ENCODE results near the gene ZFHX3. TPM values are rescaled to one million over a fixed set of nuclear protein-coding genes. Genes with fewer than 3 reads are reported as not detected.

Gene ZFHX3
- total RNA-seq, 4 donors from 2014 or later: 9.1 to 34.0 (median 12.0) TPM

DNA sequence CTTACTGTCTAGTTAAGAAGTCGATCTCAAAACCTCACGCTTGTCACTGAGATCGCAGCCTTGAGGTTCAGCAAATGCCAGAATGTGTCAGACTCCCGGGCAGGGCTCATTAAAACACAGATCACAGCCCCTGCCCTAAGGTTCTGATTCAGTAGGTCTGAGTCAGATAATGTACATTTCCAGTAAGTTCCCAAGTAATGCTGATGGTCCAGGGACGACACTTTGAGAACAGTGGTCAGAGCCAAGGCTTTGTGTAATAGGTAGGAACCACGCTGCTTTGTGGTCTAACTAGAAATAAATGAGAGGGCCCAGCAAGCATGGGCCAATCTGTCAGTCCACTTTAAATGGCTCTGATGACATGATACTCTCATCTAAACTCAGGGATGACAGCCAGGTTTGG lies 228.6 kb downstream of the ZFHX3 start:
- TF ChIP-seq POLR2A (IDR thresholded peaks at IDR 0.05): no peak
- TF ChIP-seq, protein P1, sequence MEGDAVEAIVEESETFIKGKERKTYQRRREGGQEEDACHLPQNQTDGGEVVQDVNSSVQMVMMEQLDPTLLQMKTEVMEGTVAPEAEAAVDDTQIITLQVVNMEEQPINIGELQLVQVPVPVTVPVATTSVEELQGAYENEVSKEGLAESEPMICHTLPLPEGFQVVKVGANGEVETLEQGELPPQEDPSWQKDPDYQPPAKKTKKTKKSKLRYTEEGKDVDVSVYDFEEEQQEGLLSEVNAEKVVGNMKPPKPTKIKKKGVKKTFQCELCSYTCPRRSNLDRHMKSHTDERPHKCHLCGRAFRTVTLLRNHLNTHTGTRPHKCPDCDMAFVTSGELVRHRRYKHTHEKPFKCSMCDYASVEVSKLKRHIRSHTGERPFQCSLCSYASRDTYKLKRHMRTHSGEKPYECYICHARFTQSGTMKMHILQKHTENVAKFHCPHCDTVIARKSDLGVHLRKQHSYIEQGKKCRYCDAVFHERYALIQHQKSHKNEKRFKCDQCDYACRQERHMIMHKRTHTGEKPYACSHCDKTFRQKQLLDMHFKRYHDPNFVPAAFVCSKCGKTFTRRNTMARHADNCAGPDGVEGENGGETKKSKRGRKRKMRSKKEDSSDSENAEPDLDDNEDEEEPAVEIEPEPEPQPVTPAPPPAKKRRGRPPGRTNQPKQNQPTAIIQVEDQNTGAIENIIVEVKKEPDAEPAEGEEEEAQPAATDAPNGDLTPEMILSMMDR (IDR thresholded peaks at IDR 0.05): no peak
- no peak for DNase-seq
- Histone ChIP-seq H3K4me3 (no peak overlapping the region), H3K36me3 (no peaks in the 10 kb centered on the region), H3K27ac (no peak overlapping the region), H3K27me3 (no peaks in the 10 kb centered on the region), H3K4me1 (no peaks in the 10 kb centered on the region), H3K9me3 (no peaks in the 10 kb centered on the region)
- intact Hi-C loops (cut with DNase I; ENCODE audit: low total_unique reads): no loop called here

GRCh38 chr16:72818236-72818845 lies 229.6 kb downstream of the ZFHX3 start:
- no peak for DNase-seq

GRCh38 chr16:72815348-72816318 lies 232.3 kb downstream of the ZFHX3 start:
- intact Hi-C loops (cut with DNase I; ENCODE audit: low total_unique reads): no loop called here
- no peaks in the 10 kb centered on the region for H3K4me1 ChIP-seq
- TF ChIP-seq, protein P1 (IDR thresholded peaks at IDR 0.05): no peak
- TF ChIP-seq POLR2A (IDR thresholded peaks at IDR 0.05): no peak
- DNase-seq: no peak
- no peak overlapping the region for H3K27ac ChIP-seq
- H3K4me3 ChIP-seq: no peak overlapping the region
- no peaks in the 10 kb centered on the region for H3K9me3 ChIP-seq
- H3K27me3 ChIP-seq: no peaks in the 10 kb centered on the region
- H3K36me3 ChIP-seq: no peaks in the 10 kb centered on the region

More at GRCh38 chr16:72818236-72818845, 229.6 kb downstream of the ZFHX3 start:
- no peaks in the 10 kb centered on the region for H3K9me3 ChIP-seq
- H3K4me3 ChIP-seq: no peak overlapping the region
- intact Hi-C loops (cut with DNase I; ENCODE audit: low total_unique reads): no loop called here
- H3K27ac ChIP-seq: no peak overlapping the region
- no peaks in the 10 kb centered on the region for H3K4me1 ChIP-seq
- no peaks in the 10 kb centered on the region for H3K27me3 ChIP-seq
- no peak for TF ChIP-seq POLR2A (IDR thresholded peaks at IDR 0.05)
- TF ChIP-seq, protein P1 (IDR thresholded peaks at IDR 0.05): no peak
- no peaks in the 10 kb centered on the region for H3K36me3 ChIP-seq

DNA sequence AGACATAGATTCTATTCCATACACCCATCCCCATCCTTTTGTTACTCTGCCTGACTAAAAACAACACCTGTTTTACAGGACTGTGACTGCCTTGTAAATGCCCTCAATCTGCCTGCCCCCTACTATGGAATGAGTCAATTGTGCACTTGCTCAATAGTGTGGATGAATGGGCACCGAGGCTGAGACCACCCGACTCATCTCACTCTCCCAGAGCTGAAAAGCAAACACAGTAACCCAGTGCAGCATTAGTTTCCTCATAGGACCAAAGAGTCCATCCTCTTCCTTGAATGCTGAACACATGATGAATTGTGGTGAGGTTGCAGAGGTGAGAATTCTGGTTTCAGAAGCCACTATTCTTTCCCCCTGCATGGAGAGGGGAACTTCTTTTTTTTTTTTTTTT lies 233.7 kb downstream of the ZFHX3 start:
- intact Hi-C loops (cut with DNase I; ENCODE audit: low total_unique reads): no loop called here
- DNase-seq: no peak
- no peak overlapping the region for H3K27ac ChIP-seq
- no peaks in the 10 kb centered on the region for H3K4me1 ChIP-seq
- H3K36me3 ChIP-seq: no peaks in the 10 kb centered on the region
- TF ChIP-seq, protein P1 (IDR thresholded peaks at IDR 0.05): no peak
- no peak for TF ChIP-seq POLR2A (IDR thresholded peaks at IDR 0.05)
- no peaks in the 10 kb centered on the region for H3K9me3 ChIP-seq
- H3K27me3 ChIP-seq: no peaks in the 10 kb centered on the region
- H3K4me3 ChIP-seq: no peak overlapping the region

DNA sequence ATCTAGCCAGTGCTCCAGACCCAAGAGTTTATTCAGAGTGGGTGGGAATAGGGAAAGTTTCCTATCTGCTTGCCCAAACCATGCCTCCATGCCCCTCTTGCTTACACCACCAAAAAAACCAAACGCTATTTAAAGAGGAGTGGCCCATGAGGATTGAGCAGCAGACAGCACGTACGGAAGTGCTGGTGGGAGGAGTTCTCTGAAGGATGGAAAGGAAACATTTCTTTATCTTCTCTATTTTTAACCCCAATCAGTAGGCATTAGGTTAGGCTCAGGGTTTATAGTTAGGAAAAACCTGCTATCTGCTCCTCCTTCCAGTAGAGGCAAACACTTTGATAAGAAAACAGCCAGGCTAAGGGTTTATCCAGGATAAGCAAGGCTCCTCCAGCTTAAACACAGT lies 235.3 kb downstream of the ZFHX3 start:
- intact Hi-C loops (cut with DNase I; ENCODE audit: low total_unique reads): no loop called here
- H3K27me3 ChIP-seq: no peaks in the 10 kb centered on the region

More for the DNA sequence above, 235.3 kb downstream of the ZFHX3 start:
- no peaks in the 10 kb centered on the region for H3K9me3 ChIP-seq
- no peak overlapping the region for H3K4me3 ChIP-seq
- no peak for TF ChIP-seq POLR2A (IDR thresholded peaks at IDR 0.05)
- TF ChIP-seq, protein P1 (IDR thresholded peaks at IDR 0.05): no peak
- H3K27ac ChIP-seq: no peak overlapping the region
- H3K36me3 ChIP-seq: no peaks in the 10 kb centered on the region
- DNase-seq: no peak
- H3K4me1 ChIP-seq: no peaks in the 10 kb centered on the region

All from uterus (tissue), 4 donors.